Mesendoderm (in vitro differentiated cells): ENCODE data around the gene RFC2.

Experiments
- DNase-seq: peaks from one replicate; pipeline ENCODE4 v3.0.0; 2013
- H2AK5ac ChIP-seq: 2 replicates; pipeline ENCODE4 v1.6.1; 2013; ENCODE audit warnings: low read length, inconsistent platforms
- H2BK120ac ChIP-seq: 2 replicates; pipeline ENCODE4 v1.6.1; 2013; ENCODE audit warnings: low read depth, mild to moderate bottlenecking, low read length, moderate library complexity, mixed read lengths
- H2BK15ac ChIP-seq: replicated peaks from 2 replicates; pipeline ENCODE4 v1.6.1; 2013; ENCODE audit warnings: low read depth, mild to moderate bottlenecking, moderate library complexity
- H2BK5ac ChIP-seq: 2 replicates; pipeline ENCODE4 v1.6.1; 2013; ENCODE audit warnings: low read length, inconsistent platforms
- H3K18ac ChIP-seq: 2 replicates; pipeline ENCODE4 v1.6.1; 2013; ENCODE audit warnings: mild to moderate bottlenecking, low read length, mixed read lengths
- H3K23ac ChIP-seq: one replicate; pipeline ENCODE4 v1.6.1; 2013; ENCODE audit warnings: low read length
- H3K27ac ChIP-seq: 2 replicates; pipeline ENCODE4 v1.5.1; 2013; ENCODE audit warnings: low read depth, mild to moderate bottlenecking, inconsistent platforms, low read length, moderate library complexity
- H3K27me3 ChIP-seq: 2 replicates; pipeline ENCODE4 v1.6.1; 2013; ENCODE audit warnings: low read length, control low read depth, mild to moderate bottlenecking, inconsistent platforms; ENCODE audit not compliant: insufficient read depth, poor library complexity
- H3K36me3 ChIP-seq: 2 replicates; pipeline ENCODE4 v1.6.1; 2013; ENCODE audit warnings: low read length, inconsistent platforms; ENCODE audit not compliant: control insufficient read depth, insufficient read depth
- H3K4ac ChIP-seq: one replicate; pipeline ENCODE4 v1.6.1; 2013; ENCODE audit warnings: low read depth, mild to moderate bottlenecking, low read length, moderate library complexity
- H3K4me1 ChIP-seq: 2 replicates; pipeline ENCODE4 v1.6.1; 2013; ENCODE audit warnings: low read depth, low read length, inconsistent platforms; ENCODE audit not compliant: control insufficient read depth
- H3K4me2 ChIP-seq: 2 replicates; pipeline ENCODE4 v1.6.1; 2013; ENCODE audit warnings: low read length
- H3K4me3 ChIP-seq: 2 replicates; pipeline ENCODE4 v1.5.1; 2013; ENCODE audit warnings: mild to moderate bottlenecking, low read length
- H3K56ac ChIP-seq: one replicate; pipeline ENCODE4 v1.6.1; 2013; ENCODE audit warnings: low read length
- H3K79me1 ChIP-seq: 2 replicates; pipeline ENCODE4 v1.6.1; 2013; ENCODE audit warnings: low read length, inconsistent platforms
- H3K79me2 ChIP-seq: 2 replicates; pipeline ENCODE4 v1.6.1; 2013; ENCODE audit warnings: mild to moderate bottlenecking, low read length; ENCODE audit not compliant: control insufficient read depth, insufficient read depth
- H3K9ac ChIP-seq: 2 replicates; pipeline ENCODE4 v1.6.1; 2013; ENCODE audit warnings: low read length, inconsistent platforms
- H4K5ac ChIP-seq: one replicate; pipeline ENCODE4 v1.6.1; 2013; ENCODE audit warnings: low read length
- H4K8ac ChIP-seq: one replicate; pipeline ENCODE4 v1.6.1; 2013; ENCODE audit warnings: low read depth, mild to moderate bottlenecking, control low read depth, low read length, moderate library complexity
- WGBS: extraction: QIAGEN DNeasy Blood & Tissue Kit; methylation state at CpG from one replicate; pipeline ENCODE4 v1.1.7; 2013; ENCODE audit warnings: low lambda C conversion rate, missing lambda C conversion rate; ENCODE audit not compliant: insufficient coverage; ENCODE audit errors: extremely low coverage; 5-methylcytosine and 5-hydroxymethylcytosine counted together
- small RNA-seq: library from polyadenylated mRNA; stranded (forward); fragments of <200 nt; extraction: miRNeasy Mini kit (QIAGEN cat#:217004); gene quantifications from one replicate; pipeline ENCODE3, GENCODE V24; 2013; ENCODE audit not compliant: insufficient read depth

RFC2 gene

DNA sequence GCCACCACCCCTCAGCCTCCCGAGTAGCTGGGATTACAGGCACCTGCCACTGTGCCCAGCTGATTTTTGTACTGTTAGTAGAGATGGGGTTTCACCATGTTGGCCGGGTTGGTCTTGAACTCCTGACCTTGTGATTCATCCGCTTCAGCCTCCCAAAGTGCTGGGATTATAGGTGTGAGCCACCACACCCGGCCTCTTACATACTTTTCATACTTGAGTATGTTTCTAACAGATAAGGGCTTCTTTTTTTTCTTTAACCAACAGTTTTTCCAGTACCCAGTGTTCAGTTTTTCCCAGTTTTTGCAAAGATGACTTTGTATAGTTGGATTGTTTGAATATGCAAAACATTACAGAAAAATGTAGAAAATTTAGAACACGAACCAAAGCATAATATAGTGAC lies 72.4 kb downstream of the RFC2 start:
- no peak overlapping the region for H3K56ac ChIP-seq
- H3K4me1 ChIP-seq = peaks cover 5% of the 10 kb centered on the region
- H3K9ac ChIP-seq = no peak overlapping the region
- peaks cover 99% of the 10 kb centered on the region for H3K79me2 ChIP-seq
- H3K79me1 ChIP-seq = peaks cover under 1% of the 10 kb centered on the region
- no peak overlapping the region for H2BK120ac ChIP-seq
- WGBS = no CpG with 5 or more reads among the region's 5 CpGs
- no peak overlapping the region for H3K4me3 ChIP-seq
- no peak overlapping the region for H2AK5ac ChIP-seq
- H3K27ac ChIP-seq = no peak overlapping the region
- no peaks in the 10 kb centered on the region for H3K27me3 ChIP-seq
- H4K5ac ChIP-seq = no peak overlapping the region
- H3K4ac ChIP-seq = no peak overlapping the region
- peaks cover 1% of the 10 kb centered on the region for H3K36me3 ChIP-seq
- H4K8ac ChIP-seq = no peak overlapping the region
- no peak overlapping the region for H3K4me2 ChIP-seq
- no peak overlapping the region for H3K18ac ChIP-seq
- H2BK15ac ChIP-seq = no peak overlapping the region
- DNase-seq = no peak
- H2BK5ac ChIP-seq = no peak overlapping the region
- H3K23ac ChIP-seq = no peak overlapping the region

Small RNA genes lying within 50 kb of the gene (small RNA-seq; reads per million reads assigned to genes)
- 146 reads per million, percentile 96 among the genes with 10 or more reads in this experiment for gene MIR590
